HG03439 (cell line): ENCODE measurements around the gene IGSF23.

ENCODE experiments used
- ATAC-seq: cut with Tn5 transposase; IDR thresholded peaks from one replicate; pipeline ENCODE4 v1.9.1; 2021; ENCODE audit warnings: mild to moderate bottlenecking, moderate library complexity; ENCODE audit not compliant: unreplicated experiment

The IGSF23 gene

DNA sequence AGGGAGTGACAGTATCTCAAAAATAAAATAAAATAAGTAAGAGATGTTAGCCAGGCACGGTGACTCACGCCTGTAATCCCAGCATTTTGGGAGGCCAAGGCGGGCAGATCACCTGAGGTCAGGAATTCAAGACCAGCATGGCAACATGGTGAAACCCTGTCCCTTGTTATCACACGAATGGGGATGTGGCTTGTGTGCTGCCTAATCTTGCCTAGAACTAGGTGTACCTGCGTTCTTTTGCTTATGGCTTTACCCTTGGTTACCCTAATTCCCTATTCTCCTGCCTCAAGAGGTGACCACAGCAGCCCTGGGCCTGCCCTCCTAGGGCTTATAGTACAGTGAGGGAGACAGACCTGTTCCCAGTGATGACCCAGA lies 24.0 kb downstream of the IGSF23 start:
- ATAC-seq = no peak

DNA sequence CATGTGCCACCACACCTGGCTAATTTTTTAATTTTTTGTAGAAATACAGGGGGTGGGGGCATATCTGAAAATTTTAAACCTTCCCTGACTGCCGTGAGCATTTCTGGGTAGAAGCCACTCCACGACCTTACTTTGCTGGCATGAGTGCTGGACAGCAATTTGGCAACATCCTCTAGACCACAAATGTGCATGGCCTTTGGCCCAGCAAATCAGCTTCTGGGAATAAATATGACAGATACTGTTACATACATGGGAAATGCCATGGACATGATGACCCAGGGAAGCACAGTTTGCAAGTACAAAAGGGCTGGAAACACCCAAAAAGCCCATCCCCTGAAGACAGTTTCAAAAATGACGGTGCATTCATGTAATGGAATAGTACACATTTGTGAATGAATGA lies 27.2 kb downstream of the IGSF23 start:
- ATAC-seq = no peak

GRCh38 chr19:44641501-44642265 lies 28.3 kb downstream of the IGSF23 start:
- no peak for ATAC-seq

DNA sequence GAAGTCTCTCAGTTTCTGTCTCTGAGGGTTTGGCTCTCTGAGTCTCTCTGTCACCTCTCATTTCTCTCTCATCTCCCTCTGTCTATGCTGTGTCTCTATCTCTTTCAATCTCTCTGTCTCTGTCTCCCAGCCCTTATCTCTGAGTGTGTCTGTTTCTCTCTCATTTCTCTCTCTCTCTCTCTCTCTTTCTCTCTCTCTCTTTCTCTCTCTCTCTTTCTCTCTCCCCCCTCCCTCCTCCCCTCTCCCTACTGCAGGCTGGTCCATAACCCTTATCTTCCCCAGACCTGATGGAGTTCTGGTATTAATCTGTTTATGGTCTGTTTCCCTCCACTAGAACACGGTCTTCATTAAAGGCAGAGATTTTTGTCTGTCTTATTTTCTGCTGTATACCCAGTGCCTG lies 29.0 kb downstream of the IGSF23 start:
- no peak for ATAC-seq

DNA sequence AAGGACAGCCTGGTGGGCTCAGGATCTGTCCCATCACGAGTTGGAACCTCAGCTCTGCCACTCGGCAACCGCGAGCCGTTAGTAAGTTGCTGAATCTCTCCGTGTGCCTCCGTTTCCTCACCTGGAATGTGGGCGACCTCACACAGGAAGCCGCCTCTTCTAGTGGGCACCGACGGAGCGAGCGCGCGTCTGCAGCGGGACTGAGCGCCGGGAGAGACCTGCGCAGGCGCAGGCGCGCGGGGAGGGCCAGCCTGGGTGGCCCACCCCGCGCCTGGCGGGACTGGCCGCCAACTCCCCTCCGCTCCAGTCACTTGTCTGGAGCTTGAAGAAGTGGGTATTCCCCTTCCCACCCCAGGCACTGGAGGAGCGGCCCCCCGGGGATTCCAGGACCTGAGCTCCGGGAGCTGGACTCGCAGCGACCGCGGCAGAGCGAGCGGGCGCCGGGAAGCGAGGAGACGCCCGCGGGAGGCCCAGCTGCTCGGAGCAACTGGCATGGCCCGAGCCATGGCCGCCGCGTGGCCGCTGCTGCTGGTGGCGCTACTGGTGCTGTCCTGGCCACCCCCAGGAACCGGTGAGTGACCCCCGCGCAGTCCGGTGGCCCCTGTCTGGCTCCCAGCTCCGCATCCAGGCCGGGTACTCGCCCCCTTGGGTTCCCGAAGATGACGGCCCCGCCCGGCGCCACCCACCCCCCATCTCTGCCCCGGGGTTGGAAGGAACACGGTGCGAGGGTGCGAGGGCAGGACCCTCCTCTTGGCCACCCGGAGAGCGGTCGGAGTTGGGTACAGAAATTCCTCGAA lies 30.4 kb downstream of the IGSF23 start, which contains the start of gene PVR:
Gene PVR (plus strand): TSS at position 306 of the 797 bp plus-strand sequence. CDS start 187 bp downstream, at position 493.
- no peak for ATAC-seq

- no peak for ATAC-seq
Observed at GRCh38 chr19:44644402-44645016, 31.1 kb downstream of the IGSF23 start.

DNA sequence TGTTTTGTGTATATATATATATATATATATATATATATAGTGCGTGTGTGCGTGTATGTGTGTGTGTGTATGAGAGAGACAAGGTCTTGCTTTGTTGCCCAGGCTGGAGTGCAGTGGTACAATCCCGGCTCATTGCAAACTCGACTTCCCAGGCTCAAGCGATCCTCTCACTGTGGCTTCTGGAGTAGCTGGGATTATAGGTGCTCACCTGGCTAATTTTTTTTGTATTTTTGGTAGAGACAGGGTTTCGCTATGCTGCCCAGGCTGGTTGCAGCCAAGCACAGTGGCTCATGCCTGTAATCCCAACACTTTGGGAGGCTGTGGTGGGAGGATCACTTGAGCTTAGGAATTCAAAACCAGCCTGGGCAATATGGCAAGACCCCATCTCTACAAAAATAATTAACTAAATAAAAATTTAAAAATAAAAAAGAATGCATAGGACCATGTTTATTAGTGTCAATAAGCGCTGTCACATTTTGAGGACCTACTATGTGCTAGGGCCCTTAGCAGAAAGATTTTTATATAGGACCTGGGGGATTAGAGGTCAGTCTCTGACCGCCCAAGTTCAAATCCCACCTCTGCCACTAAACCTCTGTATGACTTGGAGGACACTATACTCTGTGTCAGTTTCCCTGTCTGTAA lies 32.2 kb downstream of the IGSF23 start:
- no peak for ATAC-seq

- no peak for ATAC-seq
Observed at GRCh38 chr19:44646049-44646416, 32.7 kb downstream of the IGSF23 start.

DNA sequence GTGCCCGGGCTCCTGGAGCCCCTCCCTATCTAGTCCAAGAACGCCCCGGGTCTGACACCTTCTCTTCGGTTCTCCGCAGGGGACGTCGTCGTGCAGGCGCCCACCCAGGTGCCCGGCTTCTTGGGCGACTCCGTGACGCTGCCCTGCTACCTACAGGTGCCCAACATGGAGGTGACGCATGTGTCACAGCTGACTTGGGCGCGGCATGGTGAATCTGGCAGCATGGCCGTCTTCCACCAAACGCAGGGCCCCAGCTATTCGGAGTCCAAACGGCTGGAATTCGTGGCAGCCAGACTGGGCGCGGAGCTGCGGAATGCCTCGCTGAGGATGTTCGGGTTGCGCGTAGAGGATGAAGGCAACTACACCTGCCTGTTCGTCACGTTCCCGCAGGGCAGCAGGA lies 33.8 kb downstream of the IGSF23 start:
- ATAC-seq = no peak

- ATAC-seq = no peak
Observed at GRCh38 chr19:44648631-44649251, 35.4 kb downstream of the IGSF23 start.

DNA sequence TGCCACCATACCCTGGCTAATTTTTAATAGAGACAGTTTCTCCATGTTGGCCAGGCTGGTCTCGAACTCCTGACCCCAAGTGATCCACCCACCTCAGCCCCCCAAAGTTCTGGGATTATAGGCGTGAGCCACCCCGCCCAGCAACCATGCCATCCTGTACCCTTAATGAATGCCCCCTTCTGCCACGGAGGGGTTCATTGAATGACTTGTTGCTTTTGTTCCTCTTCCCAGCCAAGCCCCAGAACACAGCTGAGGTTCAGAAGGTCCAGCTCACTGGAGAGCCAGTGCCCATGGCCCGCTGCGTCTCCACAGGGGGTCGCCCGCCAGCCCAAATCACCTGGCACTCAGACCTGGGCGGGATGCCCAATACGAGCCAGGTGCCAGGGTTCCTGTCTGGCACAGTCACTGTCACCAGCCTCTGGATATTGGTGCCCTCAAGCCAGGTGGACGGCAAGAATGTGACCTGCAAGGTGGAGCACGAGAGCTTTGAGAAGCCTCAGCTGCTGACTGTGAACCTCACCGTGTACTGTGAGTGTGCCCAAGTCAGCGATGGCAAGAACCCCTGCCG lies 36.3 kb downstream of the IGSF23 start:
- no peak for ATAC-seq

DNA sequence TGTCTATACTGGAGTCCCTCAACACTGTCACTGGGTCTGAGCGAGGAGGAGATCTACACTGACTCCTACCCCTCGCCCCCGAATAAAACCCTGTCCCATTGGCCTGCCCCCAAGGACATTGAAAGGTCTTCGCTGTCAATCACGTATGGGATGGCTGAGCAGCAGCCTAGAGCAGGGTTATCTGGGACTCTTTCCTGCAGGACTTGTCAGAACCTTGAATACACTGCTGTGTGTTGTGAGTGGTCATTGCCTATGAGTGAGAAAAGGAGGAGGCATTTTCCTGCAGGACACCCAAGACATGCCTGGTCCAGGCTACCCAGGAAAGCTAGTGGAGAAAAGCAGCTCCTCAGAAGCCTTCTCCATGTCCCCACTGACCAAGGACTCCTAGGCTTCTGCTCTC lies 40.0 kb downstream of the IGSF23 start:
- ATAC-seq = no peak

GRCh38 chr19:44653977-44654774 lies 40.8 kb downstream of the IGSF23 start:
- ATAC-seq = peak; percentile 72

- ATAC-seq = no peak
Observed at GRCh38 chr19:44657211-44657921, 44.0 kb downstream of the IGSF23 start.

- ATAC-seq = no peak
Observed at GRCh38 chr19:44658069-44658733, 44.8 kb downstream of the IGSF23 start.

- no peak for ATAC-seq
Observed at GRCh38 chr19:44660081-44660480, 46.7 kb downstream of the IGSF23 start.

DNA sequence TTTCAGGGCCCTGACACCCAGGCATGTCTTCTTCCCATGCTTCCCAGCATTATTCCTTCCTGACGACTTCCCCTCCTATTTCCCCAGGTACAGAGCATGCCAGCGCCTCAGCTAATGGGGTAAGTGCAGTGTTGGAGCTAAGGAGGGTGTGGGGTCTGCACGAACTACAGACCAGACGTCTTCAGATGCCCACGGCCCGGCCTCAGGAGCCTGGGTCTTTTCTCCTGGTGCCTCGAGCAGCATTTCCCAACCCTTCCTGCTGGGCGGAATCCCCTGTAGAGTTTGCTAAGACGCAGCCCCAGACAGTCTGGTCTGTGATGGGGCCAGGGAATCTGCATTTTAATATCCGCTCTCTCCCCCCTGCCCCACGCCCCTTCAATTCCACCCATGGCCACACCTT lies 47.8 kb downstream of the IGSF23 start:
- ATAC-seq = no peak

DNA sequence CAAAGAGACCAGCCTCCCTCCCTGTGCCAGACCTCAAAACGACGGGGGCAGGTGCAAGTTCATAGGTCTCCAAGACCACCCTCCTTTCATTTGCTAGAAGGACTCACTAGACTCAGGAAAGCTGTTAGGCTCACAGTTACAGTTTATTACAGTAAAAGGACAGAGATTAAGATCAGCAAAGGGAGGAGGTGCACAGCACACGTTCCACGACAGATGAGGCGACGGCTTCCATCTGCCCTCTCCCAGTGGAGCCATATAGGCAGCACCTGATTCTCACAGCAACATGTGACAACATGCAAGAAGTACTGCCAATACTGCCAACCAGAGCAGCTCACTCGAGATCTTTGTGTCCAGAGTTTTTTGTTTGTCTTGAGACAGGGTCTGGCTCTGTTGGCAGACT lies 48.5 kb downstream of the IGSF23 start:
- ATAC-seq = no peak
